RWPE1 (cell line): Measurements from ENCODE around the gene DNAJC7.

Experiments used
- CTCF ChIA-PET: fragments of 350-600 bp; sonication (Branson Sonifier 250); formaldehyde crosslinking; extraction: SDS; loops from one replicate; lab custom pipeline; 2021; lab: Yijun Ruan, JAX
- POLR2A ChIA-PET: fragments of 400-600 bp; formaldehyde crosslinking; extraction: SDS; loops from one replicate; lab custom pipeline; 2020; ENCODE audit warnings: antibody characterized with exemption; ENCODE audit not compliant: low non-redundant PET; lab: Yijun Ruan, JAX
- DNase-seq: peaks from one replicate; pipeline ENCODE4 v3.0.0; 2012; ENCODE audit warnings: low spot score
- H3K27ac ChIP-seq: fragments of 450-650 bp; 2 replicates; pipeline ENCODE4 v1.5.1; 2017
- CTCF ChIP-seq: fragments of 450-650 bp; conservative IDR thresholded peaks from 2 replicates; pipeline ENCODE4 v1.5.1; 2017; ENCODE audit warnings: low read depth, mild to moderate bottlenecking

Gene DNAJC7

GRCh38 chr17:42009170-42009569 lies 8.1 kb downstream of the DNAJC7 start:
- TF ChIP-seq CTCF = no peak
- H3K27ac ChIP-seq = peak overlapping the region; percentile 90
- POLR2A ChIA-PET = no interaction called here
- DNase-seq = no peak
- CTCF ChIA-PET = no interaction called here

DNA sequence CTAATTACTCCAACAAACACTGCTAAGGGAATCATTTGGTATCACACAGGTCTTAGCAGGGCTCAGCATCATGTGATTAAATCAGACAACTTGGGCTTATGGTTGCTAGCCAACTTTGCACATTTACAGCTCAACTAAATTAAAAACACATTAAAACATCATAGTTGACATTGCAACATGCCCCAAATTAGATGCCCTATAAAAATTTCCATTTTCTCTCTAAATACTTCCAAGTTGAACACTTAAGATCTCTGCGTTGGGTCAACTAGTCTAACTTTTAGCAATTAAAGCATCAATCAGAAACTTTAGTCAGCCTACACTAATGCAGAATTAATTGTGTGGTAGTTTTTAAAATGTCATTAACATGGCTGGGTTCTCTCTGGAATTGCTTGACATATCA lies 12.1 kb downstream of the DNAJC7 start:
- no peak for DNase-seq
- TF ChIP-seq CTCF = no peak
- H3K27ac ChIP-seq = no peak overlapping the region
- ChIA-PET POLR2A (no interaction called here), CTCF (no interaction called here)

DNA sequence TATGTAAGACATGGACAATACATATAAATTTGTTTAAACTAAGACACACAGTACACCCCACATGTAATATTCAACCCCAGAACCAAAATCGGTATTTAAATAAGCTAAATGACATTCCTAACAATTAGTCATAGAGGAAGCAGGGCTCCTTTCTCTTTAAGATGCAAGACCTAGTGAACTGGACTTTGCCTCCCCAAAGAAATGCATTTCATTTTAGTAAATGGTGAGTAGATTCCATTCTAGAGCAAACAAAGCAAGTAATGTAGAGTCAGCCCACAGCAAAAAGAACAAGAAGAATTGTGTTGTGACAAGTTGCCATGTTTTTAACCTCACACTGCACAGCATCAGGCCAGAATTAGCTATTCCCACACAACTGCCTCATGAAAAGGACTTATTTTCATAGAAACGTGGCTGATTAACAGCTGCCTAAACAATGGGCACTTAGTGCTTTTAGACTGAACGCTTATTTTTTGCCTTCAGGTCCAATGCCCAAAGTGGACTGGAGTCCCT lies 14.4 kb downstream of the DNAJC7 start:
- POLR2A ChIA-PET = no interaction called here
- peak overlapping the region; percentile 24; the same call in 1 of the 2 replicates for H3K27ac ChIP-seq
- TF ChIP-seq CTCF = no peak
- DNase-seq = no peak
- CTCF ChIA-PET = interaction anchor here (0.6 to 0.8 kb wide), 2 partner anchors 40 to 125 kb away, joined by 4 to 5 read pairs; no protein-coding TSS in a partner anchor

- no peak overlapping the region for H3K27ac ChIP-seq
- DNase-seq = no peak
- ChIA-PET CTCF (no interaction called here), POLR2A (no interaction called here)
- no peak for TF ChIP-seq CTCF
These were observed 15.0 kb downstream of the DNAJC7 start for GRCh38 chr17:42002175-42002791.

GRCh38 chr17:42001729-42002128 lies 15.5 kb downstream of the DNAJC7 start:
- ChIA-PET POLR2A (no interaction called here), CTCF (no interaction called here)
- no peak for TF ChIP-seq CTCF
- H3K27ac ChIP-seq = no peak overlapping the region
- no peak for DNase-seq

DNA sequence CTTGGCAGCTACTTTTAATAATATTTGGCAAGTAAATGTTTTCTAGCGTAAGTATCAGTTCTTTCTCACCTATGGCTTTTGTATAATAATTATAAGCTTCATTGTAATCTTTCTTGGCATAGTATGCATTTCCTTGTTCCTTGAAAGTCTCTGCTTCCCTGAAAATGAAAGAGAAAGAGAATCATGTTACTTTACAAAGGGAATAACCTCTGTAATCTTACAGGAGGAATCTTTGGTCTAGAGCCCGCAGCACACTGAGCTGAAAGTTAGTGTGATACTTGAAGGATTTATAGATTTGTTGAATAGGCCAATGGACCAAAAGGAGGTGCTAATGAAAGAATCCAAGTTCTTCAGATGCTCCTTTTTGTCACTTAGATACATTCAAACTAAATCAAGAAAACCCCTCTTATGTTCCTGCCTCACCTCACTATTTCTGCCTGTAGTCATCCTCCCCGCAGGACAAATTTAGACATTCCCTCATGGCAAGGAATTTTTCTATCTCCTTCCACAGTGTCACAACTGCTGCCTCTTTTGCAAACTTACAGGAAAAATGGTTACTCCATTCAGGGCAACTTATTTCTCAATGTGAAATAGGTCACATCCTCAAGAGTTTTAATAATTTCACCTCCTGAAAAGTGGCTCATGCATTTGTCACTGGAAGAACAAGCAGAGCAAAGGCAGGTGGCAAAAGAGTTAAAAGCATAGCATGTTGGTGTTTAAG lies 16.7 kb downstream of the DNAJC7 start:
- no peak for TF ChIP-seq CTCF
- POLR2A ChIA-PET = no interaction called here
- H3K27ac ChIP-seq = no peak overlapping the region
- no peak for DNase-seq
- CTCF ChIA-PET = interaction anchor here (0.7 kb wide), 1 partner anchor 27 kb away, joined by 3 read pairs; no protein-coding TSS in a partner anchor
